ENCODE measurements around the gene AUTS2.

Gene AUTS2

DNA sequence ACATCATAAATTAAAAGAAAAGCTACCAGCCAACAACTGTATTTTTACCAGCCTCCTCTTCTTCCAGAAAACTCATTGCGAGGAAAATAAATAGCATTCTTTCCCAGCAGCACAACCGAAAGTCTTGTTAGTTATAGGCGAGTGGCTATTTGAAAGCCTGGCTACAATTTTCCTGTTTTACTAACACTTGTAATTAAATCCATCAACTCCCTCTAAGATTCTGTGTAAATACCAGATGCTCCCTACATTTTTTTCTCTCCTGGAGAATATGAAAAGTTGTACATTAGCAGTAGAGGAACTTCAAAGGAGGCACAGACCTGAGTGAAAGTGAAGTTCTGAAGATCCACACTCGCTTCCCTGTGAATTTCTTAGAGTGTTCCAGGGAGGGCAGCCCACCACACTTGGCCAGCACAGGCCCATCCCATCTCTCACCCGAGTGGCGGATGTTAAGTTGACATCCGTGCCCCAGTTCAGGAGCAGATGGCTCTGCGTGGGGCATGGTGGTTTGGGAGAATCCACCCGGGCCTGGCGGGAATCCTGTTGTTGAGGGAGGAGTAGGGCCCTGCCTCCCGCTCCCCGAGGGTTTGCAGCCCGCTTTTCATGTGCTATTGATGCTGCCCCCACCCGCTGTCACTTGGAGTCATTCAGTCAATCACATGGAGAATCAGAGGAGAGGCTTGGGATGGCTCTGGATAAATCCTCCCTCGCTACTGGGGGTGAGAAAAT, 1082.6 kb downstream of the AUTS2 start:
- H3K4me3 ChIP-seq (ENCODE audit: low read depth, low read length), result no peak overlapping the region
- TF ChIP-seq, protein P1, sequence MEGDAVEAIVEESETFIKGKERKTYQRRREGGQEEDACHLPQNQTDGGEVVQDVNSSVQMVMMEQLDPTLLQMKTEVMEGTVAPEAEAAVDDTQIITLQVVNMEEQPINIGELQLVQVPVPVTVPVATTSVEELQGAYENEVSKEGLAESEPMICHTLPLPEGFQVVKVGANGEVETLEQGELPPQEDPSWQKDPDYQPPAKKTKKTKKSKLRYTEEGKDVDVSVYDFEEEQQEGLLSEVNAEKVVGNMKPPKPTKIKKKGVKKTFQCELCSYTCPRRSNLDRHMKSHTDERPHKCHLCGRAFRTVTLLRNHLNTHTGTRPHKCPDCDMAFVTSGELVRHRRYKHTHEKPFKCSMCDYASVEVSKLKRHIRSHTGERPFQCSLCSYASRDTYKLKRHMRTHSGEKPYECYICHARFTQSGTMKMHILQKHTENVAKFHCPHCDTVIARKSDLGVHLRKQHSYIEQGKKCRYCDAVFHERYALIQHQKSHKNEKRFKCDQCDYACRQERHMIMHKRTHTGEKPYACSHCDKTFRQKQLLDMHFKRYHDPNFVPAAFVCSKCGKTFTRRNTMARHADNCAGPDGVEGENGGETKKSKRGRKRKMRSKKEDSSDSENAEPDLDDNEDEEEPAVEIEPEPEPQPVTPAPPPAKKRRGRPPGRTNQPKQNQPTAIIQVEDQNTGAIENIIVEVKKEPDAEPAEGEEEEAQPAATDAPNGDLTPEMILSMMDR (IDR thresholded peaks at IDR 0.05; ENCODE audit: borderline replicate concordance, insufficient read depth, low read depth, low read length), result no peak

DNA sequence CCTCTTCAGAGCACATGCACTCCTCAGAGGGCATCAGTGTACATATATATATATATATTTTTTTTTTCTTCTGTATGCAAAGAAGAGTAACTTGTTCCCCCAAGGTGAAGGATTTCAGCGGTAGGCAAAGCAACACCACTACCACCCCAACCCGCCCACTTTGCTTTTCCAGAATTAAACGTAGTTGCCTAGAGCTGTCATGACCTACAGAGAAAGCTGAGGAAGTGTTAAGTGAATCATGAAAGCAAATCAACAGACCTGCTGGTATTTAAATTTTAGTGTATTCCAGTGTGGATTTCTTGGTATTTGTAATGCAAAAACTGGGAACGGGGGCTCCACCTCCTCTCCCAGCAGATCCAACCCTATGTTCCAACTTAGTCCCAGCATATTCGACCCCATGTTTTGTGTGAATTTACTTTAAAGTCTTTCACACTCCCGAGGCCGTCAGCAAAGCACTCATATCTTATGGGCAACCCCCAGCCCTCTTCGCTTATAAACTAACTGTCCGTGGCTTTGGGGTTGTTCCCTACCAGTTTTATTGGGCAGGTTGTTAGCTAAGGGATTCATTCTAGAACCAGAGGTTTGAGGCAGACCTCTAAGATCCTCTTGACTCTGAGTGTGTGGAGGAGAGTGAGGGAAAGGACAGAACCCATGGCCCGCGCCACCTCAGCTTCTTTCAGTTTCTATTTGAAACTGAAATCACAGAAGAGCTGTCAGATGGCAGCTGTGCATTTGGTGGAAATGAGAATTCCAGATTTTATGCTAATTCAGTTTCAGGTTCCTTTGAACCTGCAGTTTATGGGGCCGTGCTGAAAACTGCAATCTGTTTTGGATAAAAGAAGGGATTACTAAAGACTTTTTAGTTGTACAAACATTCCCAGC, 1083.4 kb downstream of the AUTS2 start:
- TF ChIP-seq, protein P1 (IDR thresholded peaks at IDR 0.05; ENCODE audit: borderline replicate concordance, insufficient read depth, low read depth, low read length), result no peak
- peak overlapping the region; percentile 16 for H3K4me3 ChIP-seq (ENCODE audit: low read depth, low read length)

DNA sequence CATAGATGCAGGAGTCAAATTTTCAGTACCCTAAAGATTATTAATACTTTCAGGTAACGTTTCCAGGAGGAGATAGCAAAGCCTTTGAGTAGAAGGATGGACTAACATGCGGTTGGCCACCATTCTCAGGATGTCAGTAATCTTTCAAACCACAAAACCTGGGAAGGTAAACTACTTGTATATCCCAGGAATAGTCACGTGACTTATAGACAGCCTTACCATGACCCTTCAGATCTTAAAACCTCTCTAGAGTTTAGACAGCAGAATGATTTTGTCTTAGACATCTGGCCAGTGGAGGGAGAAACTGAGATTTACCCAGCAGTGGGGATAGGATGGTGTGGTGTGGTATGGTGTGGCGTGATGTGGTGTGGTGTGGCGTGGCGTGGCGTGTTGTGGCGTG, 1085.9 kb downstream of the AUTS2 start:
- TF ChIP-seq, protein P1 (IDR thresholded peaks at IDR 0.05; ENCODE audit: borderline replicate concordance, insufficient read depth, low read depth, low read length), result no peak
- no peak overlapping the region for H3K4me3 ChIP-seq (ENCODE audit: low read depth, low read length)

DNA sequence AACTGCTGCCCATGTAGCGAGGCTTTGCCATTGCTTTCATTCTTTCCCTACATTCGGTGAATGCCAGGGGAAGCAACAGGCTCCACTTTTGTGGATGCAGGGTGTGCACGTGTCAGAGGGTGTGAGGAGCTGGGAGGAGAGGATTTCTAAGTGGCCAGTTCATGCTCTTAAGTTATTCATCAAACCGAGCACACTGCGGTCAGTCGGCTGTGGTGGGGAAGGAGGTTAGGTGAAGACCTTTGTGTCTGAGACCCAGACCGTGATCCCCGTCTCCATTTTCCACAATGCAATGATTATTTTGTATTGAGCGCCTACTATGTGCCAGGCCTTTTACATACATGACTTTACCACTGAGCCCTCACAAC, 1095.0 kb downstream of the AUTS2 start:
- TF ChIP-seq, protein P1 (IDR thresholded peaks at IDR 0.05; ENCODE audit: borderline replicate concordance, insufficient read depth, low read depth, low read length), result no peak
- peak overlapping the region; percentile 95 for H3K4me3 ChIP-seq (ENCODE audit: low read depth, low read length)

DNA sequence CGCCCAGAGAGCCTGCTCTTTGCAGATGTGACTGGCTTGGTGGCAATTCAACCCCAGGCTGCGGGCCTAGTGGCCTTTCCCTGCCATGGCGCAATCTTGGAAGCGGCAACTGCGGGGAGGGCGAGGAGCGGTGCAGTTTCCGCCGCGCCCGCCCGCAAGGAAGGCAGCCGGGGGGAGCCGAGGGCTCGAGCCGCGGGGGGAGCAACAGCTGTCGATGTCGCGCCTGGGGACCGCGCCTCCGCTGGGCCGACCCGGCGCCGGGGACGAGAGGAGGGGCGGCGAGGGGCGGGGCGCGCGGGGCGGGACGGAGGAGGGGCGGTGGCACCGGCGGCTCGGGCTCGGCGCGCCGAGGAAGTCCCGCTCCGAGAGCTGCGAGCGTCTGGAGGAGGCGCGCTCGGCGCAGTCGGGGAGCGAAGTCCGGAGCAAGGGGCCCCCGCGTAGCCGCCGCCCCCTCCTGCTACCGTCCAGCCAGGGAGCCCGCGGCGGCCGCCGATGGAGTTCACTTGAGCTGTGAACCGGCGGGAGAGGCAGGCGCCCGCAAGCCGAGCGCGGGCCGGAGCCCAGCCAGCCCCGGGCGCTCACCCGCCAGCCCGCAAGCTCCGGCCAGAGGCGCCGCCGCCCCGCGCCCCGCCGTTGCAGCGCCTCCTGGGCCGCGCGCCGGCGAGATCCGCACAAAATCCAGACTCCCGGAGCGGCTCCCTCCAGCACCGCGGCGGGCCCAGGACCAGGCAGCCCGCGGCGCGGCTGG, 1095.6 kb downstream of the AUTS2 start:
- H3K4me3 ChIP-seq (ENCODE audit: low read depth, low read length), result peak overlapping the region; percentile 95
- TF ChIP-seq, protein P1 (IDR thresholded peaks at IDR 0.05; ENCODE audit: borderline replicate concordance, insufficient read depth, low read depth, low read length), result peak; percentile 13; the same call in 1 of the 2 replicates

DNA sequence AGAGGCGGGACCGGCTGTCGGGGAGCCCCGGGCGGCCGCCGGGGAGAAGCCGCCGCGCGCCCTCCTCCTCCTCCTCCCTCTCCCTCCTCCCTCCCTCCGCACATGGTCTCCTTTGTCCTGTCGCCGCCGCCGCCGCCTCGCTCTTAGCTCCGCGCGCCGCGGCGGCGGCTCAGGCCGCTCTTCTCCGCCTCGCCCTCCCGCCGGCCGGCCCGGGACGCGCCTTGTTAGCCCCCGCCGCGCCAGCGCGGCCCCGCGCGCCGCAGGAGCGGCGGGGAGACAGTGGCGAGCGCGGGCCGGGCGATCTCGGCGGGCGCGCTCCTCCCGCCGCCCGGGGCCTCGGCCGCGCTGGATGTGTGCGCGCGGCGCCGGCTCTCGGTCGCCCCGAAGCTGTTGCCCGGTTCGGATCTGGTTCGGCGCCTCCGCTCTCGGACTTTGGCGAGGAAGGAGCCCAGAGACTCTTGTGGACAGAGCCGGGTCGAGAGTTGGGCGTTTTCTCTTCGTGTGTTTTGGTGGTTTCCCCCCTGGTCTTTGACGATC, 1096.2 kb downstream of the AUTS2 start:
- peak overlapping the region; percentile 95 for H3K4me3 ChIP-seq (ENCODE audit: low read depth, low read length)
- TF ChIP-seq, protein P1 (IDR thresholded peaks at IDR 0.05; ENCODE audit: borderline replicate concordance, insufficient read depth, low read depth, low read length), result no peak

All from GM12875 (cell line).